SH-SY5Y (cell line): ENCODE measurements around the gene CHRNB1.

ENCODE experiments used
- GATA2 ChIP-seq: IDR thresholded peaks from 2 replicates; pipeline ENCODE4 v1.6.1; 2011; ENCODE audit warnings: mild to moderate bottlenecking, low read depth, low read length
- GATA3 ChIP-seq: IDR thresholded peaks from 2 replicates; pipeline ENCODE4 v1.6.1; 2011; ENCODE audit warnings: low read depth, mild to moderate bottlenecking, low read length, moderate library complexity

The CHRNB1 gene

GRCh38 chr17:7440113-7440833, 4.6 kb upstream of the CHRNB1 start:
- TF ChIP-seq GATA2 (no peak), GATA3 (no peak)

GRCh38 chr17:7440834-7441195, 4.0 kb upstream of the CHRNB1 start:
- no peak for TF ChIP-seq GATA2
- TF ChIP-seq GATA3: no peak

- TF ChIP-seq GATA2 (no peak), GATA3 (no peak)
Measured at GRCh38 chr17:7441266-7441665, 3.6 kb upstream of the CHRNB1 start.

- TF ChIP-seq GATA2: no peak
- TF ChIP-seq GATA3: no peak
Measured at GRCh38 chr17:7442142-7442541, 2.7 kb upstream of the CHRNB1 start.

- no peak for TF ChIP-seq GATA3
- no peak for TF ChIP-seq GATA2
Measured at GRCh38 chr17:7443499-7444485, 1.1 kb upstream of the CHRNB1 start.

- TF ChIP-seq GATA3: no peak
- no peak for TF ChIP-seq GATA2
Measured at GRCh38 chr17:7445619-7445968, 733 bp downstream of the CHRNB1 start.

GRCh38 chr17:7448461-7448860, 3.6 kb downstream of the CHRNB1 start:
- TF ChIP-seq GATA3 (no peak), GATA2 (no peak)

- TF ChIP-seq GATA2 (no peak), GATA3 (no peak)
Measured at GRCh38 chr17:7459961-7460545, 15.2 kb downstream of the CHRNB1 start.

GRCh38 chr17:7460850-7461660, 16.2 kb downstream of the CHRNB1 start:
- TF ChIP-seq GATA3 (no peak), GATA2 (no peak)

GRCh38 chr17:7462474-7463371, 17.9 kb downstream of the CHRNB1 start:
- no peak for TF ChIP-seq GATA2
- TF ChIP-seq GATA3: no peak

- no peak for TF ChIP-seq GATA3
Measured at GRCh38 chr17:7463372-7463846, 18.5 kb downstream of the CHRNB1 start.

GRCh38 chr17:7464081-7464480, 19.2 kb downstream of the CHRNB1 start:
- TF ChIP-seq GATA3 (no peak), GATA2 (no peak)
